Limb (tissue), 2 donors: ENCODE results near the gene CTSK.
"Not testable (repeated sequence)": the region's sequence is repeated elsewhere in the genome, so short reads cannot be mapped to it uniquely, and the experiment has no call there.

Source experiments
- DNase-seq, 2 donors: peaks; one replicate each; pipeline ENCODE4 v3.0.0-alpha.2; 2016; ENCODE audit errors: extremely low spot score in 2 of 2

CTSK gene

GRCh38 chr1:150808121-150808520, at the start of gene CTSK:
Gene CTSK (minus strand): TSS chr1:150808260. CDS start chr1:150806805, 1,455 bp downstream.
- DNase-seq, result peak; percentile 32 to 44

- DNase-seq, result not testable (repeated sequence)
Measured at GRCh38 chr1:150852734-150853133, 44.7 kb upstream of the CTSK start.

GRCh38 chr1:150850801-150851362, 42.8 kb upstream of the CTSK start:
- not testable (repeated sequence) for DNase-seq

- DNase-seq, result no peak
Measured at GRCh38 chr1:150846473-150847146, 38.5 kb upstream of the CTSK start.

GRCh38 chr1:150843474-150843873, 35.4 kb upstream of the CTSK start:
- DNase-seq, result no peak

- no peak for DNase-seq
Measured at GRCh38 chr1:150842964-150843363, 34.9 kb upstream of the CTSK start.

GRCh38 chr1:150842343-150842742, 34.3 kb upstream of the CTSK start:
- DNase-seq, result no peak

- no peak for DNase-seq
Measured at GRCh38 chr1:150841626-150842025, 33.6 kb upstream of the CTSK start.

- not testable (repeated sequence) for DNase-seq
Measured at GRCh38 chr1:150840850-150841249, 32.8 kb upstream of the CTSK start.

- DNase-seq, result no peak
Measured at GRCh38 chr1:150836129-150836773, 28.2 kb upstream of the CTSK start.

GRCh38 chr1:150833961-150834360, 25.9 kb upstream of the CTSK start:
- not testable (repeated sequence) for DNase-seq

GRCh38 chr1:150832597-150832996, 24.5 kb upstream of the CTSK start:
- no peak for DNase-seq

GRCh38 chr1:150829751-150830150, 21.7 kb upstream of the CTSK start:
- DNase-seq, result no peak

GRCh38 chr1:150826299-150826698, 18.2 kb upstream of the CTSK start:
- DNase-seq, result no peak

GRCh38 chr1:150820730-150821512, 12.9 kb upstream of the CTSK start:
- DNase-seq, result no peak

- DNase-seq, result no peak
Measured at GRCh38 chr1:150815871-150816270, 7.8 kb upstream of the CTSK start.

GRCh38 chr1:150813028-150813707, 5.1 kb upstream of the CTSK start:
- peak; percentile 20 to 55 for DNase-seq

GRCh38 chr1:150810958-150811659, 3.0 kb upstream of the CTSK start:
- no peak for DNase-seq

GRCh38 chr1:150809651-150810050, 1.6 kb upstream of the CTSK start:
- DNase-seq, result no peak

GRCh38 chr1:150808846-150809245, 786 bp upstream of the CTSK start:
- peak in 1 of 2 donors; percentile 5 for DNase-seq
